NOMO-1 treated with dmso at 0.1 percent for 144 hours (cell line): ENCODE measurements around the gene NUTF2.
A peak's percentile ranks its signal among the peaks of the same experiment; 100 is the strongest.
"Not testable (repeated sequence)": the region's sequence is repeated elsewhere in the genome, so short reads cannot be mapped to it uniquely, and the experiment has no call there.

Experiments
- DNase-seq: peaks from one replicate; lab custom pipeline; 2025; ENCODE audit not compliant: unreplicated experiment; lab: John Stamatoyannopoulos, UW

The NUTF2 gene

DNA sequence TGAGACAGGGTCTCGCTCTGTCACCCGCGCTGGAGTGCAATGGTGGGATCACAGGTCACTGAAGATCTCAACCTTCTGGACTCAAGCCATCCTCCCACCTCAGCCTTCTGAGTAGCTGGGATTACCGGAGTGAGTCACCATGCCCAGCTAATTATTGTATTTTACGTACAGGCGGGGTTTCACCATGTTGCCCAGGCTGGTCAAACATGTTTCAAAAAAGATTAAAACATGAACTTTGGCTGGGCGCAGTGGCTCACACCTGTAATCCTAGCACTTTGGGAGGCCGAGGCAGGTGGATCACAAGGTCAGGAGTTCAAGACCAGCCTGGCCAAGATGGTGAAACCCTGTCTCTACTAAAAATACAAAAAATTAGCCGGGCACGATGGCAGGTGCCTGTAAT is 9.5 kb upstream of the NUTF2 start:
- not testable (repeated sequence) for DNase-seq

DNA sequence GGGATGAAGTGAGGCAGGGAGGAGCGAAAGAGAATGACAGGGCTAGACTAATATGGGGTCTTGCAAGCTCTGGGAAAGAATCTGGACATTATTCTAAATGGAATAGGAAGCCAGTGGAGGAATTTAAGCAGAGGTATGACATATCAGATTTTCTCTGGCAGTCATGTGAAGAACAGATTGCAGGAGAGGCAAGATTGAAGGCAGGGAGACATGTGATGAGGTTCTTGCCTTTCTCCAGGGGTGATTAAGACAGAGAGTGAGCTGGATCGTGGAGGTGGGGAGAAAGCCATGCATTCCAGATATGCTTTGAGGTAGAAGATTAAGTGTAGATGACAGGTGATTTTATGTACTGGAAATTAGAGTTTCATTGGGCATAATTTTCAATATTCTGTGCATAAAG is 8.9 kb upstream of the NUTF2 start:
- no peak for DNase-seq

DNA sequence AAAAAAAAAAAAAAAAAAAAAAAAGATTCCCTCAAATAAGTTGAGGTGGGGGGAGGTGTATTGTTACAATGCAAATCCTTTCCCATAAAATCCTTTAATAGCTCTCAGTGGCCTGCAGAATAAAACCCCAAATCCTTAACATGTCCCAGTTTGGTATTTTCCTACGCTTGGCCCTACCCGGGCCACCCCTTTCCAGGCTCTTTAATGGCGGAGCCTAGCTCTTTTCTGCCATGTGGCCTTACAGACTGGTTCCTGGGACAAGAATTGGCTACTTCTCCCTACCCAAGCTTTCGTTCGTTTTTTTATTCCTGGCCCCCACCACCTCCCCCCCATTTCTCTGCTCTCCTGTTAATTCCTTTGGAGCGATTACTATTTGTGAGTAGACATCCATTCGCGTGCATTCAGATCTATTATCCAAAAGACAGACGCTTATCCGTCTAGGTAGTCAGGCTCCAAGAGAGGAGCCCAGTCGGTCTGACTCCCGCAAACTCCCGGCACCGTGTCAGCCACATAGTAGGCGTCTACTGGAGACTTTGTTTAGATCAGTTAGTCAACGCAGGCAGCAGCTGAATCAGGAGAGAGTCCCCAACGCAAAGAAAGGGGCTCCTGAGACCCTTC is 5.4 kb upstream of the NUTF2 start:
- DNase-seq = no peak

DNA sequence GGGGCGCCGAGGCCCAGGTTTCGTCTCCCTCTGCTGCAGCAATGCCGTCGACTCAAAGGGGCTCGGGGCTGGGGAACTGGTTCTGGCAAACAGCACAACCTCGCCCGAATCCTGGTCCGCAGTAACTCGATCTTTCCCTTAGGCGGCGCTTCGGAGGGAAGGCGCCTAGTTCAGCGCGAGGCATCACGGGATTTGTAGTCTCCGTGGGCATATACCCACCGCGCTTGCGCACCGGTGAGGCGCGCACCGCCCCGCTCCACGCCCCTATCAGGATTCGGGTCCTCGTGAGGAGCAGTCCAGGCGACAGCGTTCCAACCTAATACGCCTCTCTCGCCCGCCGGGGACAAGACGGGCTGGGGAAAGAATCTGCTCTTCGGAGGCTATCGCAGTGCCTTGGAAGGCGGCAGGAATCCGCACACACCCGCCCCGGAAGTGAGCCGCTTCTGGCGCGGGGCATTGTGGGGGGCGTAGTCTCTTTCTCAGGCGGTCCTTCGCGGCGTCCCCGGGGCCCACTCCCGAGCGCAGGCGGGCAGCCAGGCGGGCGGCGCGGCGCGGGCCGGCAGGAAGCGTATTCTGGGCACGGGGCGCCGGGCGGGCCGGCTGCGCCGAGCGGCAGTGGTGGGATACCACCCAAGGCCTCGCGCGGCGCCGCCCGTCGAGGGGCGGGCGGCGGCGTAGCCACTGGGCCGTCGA is 4.8 kb upstream of the NUTF2 start, which contains the start of gene THAP11:
Gene THAP11, plus strand, starts transcription at position 505 of the 693 bp plus-strand sequence. CDS start 235 bp downstream, outside the sequence.
- DNase-seq = peak; percentile 96

DNA sequence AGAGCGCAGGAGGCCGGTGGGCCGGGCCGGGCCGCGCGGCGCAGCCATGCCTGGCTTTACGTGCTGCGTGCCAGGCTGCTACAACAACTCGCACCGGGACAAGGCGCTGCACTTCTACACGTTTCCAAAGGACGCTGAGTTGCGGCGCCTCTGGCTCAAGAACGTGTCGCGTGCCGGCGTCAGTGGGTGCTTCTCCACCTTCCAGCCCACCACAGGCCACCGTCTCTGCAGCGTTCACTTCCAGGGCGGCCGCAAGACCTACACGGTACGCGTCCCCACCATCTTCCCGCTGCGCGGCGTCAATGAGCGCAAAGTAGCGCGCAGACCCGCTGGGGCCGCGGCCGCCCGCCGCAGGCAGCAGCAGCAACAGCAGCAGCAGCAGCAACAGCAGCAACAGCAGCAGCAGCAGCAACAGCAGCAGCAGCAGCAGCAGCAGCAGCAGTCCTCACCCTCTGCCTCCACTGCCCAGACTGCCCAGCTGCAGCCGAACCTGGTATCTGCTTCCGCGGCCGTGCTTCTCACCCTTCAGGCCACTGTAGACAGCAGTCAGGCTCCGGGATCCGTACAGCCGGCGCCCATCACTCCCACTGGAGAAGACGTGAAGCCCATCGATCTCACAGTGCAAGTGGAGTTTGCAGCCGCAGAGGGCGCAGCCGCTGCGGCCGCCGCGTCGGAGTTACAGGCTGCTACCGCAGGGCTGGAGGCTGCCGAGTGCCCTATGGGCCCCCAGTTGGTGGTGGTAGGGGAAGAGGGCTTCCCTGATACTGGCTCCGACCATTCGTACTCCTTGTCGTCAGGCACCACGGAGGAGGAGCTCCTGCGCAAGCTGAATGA is 4.0 kb upstream of the NUTF2 start:
- DNase-seq = peak; percentile 65

DNA sequence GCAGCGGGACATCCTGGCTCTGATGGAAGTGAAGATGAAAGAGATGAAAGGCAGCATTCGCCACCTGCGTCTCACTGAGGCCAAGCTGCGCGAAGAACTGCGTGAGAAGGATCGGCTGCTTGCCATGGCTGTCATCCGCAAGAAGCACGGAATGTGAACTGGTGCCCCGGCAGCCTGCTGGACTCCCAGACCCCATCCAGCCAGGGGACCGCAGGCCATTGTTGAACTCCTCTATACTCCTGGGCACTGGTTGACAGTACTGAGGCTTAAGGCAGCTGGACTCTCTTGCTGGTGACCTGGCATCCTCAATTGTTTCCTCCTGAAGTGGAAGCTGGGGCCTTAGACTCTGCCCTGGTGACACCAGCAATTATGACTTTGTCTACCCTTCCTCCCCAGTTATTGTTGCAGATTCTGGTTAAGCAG is 3.4 kb upstream of the NUTF2 start:
- no peak for DNase-seq

DNA sequence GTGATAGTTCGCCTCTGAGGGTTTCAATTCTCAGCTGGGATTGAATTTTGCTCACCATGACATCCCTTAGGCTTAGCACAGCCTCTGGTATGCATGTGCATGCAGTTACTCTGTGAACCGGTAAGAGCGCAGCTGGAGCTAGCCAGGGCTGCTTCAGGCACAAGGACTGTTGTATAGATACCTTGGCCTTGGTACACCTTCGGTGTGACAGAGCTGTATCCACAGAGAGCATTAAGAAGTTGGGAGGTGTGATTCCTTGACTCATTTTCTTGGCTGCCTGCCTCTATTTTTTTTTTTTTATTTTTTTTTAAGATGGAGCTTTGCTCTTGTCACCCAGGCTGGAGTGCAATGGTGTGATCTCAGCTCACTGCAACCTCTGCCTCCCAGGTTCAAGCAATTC is 2.2 kb upstream of the NUTF2 start:
- DNase-seq = no peak

DNA sequence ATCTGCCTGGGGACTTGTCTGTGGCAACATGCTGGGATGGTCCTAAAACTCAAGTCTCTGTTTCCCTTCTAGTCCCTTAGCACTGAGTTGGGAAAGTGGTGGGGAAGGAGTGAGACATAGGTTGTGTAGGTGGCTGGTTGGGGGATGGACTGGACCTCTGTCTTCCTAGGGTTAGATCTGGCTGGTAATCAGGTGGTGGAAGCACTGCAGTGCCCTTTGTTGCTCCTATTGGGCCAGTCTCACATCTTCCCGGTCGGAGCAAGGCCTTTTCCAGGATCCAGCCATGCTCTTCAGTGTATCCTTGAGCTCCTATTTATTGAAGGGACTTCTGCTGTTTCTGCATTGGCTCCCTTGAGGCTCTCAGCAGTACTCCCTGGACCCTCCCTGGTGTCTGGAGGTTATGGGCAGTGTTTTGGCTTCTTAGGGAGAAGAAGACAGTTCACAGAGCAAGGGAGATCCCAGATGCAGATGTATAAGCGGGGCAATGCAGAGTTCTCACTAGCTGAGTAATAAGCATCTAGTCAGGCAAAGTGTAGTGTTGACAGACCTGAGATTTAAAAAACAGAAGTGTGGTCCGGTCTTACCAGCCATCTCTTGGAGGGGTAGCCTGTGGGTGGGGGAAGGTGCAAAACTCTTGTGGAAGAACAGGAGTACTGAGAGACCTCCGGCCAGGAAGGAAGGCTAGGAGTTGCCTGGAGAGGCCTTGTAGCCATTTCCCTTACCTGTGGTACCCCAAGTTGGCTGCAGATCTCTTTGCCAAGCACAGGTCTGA is 1.3 kb upstream of the NUTF2 start:
- no peak for DNase-seq

DNA sequence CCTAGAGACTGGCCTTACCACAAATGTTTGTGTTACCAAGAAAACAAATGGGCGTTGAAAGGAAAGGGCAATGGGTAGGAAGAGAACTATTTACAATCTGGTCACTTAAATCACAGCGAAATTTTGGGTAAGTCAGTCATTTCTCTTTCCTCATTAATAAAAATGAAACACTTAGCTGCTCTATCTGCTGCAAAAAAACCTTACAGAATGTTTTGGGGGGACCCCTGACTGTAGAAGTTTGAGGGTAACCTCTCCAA is 742 bp upstream of the NUTF2 start:
- no peak for DNase-seq

DNA sequence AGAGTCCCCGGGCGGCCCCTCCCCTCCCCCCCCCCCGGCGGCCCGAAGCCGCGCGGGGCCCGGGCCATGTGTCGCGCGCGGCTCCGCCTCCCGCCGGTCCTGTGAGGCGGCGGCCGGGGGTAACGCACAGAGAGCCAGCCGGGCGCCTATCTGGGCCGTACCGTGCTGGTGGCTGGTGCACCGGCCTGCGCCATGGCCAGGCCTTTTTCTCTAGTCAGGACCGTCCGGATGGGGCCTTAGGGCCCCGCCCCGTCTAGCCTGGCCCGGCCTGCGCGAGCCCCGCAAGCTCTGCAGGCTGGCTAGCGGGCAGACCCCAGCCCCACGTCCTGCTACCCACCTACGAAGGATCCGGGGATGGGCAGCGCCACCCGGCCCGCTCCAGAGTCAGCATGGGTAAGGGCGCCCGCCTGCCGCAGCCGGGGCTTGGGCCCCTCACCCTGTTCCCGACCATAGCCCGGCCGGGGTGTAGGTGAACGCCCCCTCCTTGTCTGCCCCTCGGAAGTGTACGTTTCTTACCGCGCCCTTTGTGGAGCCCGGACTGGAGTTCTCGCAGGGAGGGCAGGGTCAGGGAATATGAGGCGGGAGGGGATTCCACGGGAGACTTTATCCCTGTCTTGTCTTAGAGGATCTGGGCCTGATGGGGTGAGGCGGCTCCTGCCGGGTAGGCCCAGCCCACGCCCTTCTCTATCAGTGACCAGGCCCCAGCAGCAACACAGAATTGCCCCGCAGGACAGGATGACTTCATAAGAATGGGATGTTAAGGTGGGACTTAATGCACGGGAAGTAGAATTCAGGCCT is 530 bp downstream of the NUTF2 start, which contains the start of gene CENPT:
Gene CENPT, minus strand, starts transcription at position 630 of the 798 bp plus-strand sequence. CDS start 13,834 bp downstream, outside the sequence.
- peak; percentile 51 for DNase-seq

DNA sequence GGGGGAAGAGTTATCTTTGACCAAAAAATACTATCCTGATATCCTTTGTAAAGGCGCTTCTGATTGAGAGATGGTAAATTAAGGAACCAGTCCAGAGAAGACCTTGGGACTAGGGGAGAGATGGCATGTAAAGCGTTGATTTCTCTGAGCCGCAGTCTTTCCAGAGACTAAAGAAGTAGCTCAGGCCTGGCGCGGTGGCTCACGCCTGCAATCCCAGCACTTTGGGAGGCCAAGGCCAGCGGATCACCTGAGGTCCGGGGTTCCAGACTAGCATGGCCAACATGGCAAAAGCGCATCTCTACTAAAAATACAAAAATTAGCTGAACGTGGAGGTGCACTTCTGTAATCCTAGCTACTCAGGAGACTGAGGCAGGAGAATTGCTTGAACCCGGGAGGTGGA is 1.4 kb downstream of the NUTF2 start:
- DNase-seq = no peak

DNA sequence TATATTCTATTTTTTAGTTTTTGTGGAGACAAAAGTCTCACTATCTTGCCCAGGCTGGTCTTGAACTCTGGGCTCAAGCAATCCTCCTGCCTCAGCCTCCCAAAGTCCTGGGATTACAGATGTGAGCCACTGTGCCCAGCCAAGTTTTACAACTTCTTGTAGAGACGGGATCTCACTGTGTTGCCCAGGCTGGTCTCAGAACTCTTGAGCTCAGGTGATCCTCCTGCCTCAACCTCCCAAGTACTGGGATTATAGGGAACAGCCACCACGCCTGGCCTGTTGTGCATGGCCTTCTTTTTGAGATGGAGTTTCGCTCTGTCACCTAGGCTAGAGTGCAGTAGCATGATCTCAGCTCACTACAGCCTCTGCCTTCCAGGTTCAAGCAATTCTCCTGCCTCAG is 6.9 kb downstream of the NUTF2 start:
- no peak for DNase-seq

DNA sequence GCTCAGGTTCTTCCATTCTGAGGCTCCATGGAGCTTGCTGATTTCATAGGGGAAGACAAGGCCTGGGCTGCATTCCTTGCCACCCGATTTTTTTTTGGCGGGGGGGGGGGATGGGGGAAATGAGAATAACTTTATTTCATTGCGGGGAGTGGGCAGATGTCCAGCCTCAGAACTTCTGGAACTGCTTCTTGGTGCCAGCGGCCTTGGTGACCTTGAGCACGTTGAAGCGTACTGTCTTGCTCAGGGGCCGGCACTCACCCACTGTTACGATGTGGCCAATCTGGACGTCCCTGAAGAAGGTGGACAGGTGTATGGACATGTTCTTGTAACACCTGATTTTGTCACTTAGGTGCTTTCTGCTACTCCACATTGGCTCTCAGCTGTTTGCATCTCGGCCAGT is 9.1 kb downstream of the NUTF2 start:
- no peak for DNase-seq

DNA sequence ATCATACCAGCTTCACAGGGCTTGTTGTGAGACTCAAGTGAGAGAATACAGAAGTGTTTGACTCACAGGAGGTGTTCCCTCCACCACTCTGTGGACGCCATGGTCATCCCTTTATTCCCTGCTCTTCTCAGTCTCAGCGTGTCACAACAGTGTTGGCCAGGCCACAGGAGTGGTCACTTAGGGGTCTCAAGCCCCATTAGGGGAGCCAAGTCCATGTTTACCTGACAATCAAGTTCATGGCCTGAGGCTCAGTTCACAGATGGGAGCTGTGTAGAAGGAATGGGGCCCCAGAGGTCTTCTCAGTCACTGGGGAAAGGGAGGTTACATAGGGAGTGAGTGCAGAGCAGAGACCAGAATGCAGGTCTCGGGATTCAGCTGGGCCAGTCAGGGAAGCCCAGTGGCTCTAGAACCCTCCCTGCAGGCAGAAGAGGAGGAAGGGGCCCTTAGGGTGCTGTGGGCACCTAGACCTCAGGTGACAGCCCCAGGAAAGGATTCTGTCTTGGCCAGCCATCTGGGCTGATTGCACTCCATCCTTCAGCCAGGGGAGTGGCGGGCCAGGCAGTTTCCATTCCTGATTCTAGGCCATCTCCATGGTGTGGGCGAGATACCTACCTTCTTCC is 10.3 kb downstream of the NUTF2 start:
- DNase-seq = no peak

DNA sequence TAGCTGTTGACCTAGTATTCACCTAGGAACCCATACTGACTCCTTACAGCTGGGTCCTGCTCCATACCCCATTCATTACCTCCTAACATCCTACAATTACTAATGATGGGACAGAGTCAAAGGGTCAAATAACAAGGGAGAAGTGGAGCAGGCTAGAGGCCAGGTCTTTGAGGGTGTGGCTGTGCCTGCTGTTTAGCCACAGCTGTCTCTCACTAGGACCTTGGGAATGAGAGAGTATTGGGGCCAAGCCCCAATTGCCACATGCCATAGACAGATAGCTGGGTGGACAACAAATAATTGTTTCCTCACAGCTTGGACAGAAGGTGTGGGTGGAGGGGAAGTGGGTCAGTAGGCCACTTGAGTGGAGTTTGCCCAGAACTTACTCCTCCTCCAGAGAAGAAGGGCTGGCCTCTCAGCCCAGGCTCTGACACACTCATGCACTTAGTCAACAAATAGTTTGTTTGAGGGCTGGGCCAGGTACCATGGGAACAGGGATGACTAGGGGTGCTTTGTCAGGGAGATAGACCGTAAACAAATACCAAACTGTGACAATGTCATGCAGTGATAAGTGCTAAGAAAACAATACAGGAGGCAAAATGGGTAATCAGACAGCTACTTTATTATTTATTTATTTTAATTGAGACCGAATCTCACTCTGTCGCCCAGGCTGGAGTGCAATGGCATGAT is 11.0 kb downstream of the NUTF2 start:
- no peak for DNase-seq

DNA sequence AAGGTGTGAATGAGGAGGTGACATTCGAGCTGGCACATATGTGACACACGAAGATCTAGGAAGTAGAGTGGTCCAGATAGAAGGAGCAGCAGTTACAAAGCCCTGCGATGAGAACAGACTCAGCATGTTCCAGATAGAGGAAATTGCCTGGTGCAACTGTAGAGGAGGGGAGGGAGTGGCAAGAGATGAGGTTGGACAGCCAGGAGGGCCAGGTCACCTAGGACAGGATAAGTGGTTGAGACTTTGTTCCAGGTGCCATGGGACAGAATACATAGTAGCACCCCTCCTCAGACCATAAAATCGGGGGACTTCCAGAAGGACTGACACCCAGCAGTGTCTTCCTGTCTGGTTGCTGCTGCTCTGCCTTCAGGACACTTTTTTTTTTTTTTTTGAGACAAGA is 11.8 kb downstream of the NUTF2 start:
- DNase-seq = no peak

DNA sequence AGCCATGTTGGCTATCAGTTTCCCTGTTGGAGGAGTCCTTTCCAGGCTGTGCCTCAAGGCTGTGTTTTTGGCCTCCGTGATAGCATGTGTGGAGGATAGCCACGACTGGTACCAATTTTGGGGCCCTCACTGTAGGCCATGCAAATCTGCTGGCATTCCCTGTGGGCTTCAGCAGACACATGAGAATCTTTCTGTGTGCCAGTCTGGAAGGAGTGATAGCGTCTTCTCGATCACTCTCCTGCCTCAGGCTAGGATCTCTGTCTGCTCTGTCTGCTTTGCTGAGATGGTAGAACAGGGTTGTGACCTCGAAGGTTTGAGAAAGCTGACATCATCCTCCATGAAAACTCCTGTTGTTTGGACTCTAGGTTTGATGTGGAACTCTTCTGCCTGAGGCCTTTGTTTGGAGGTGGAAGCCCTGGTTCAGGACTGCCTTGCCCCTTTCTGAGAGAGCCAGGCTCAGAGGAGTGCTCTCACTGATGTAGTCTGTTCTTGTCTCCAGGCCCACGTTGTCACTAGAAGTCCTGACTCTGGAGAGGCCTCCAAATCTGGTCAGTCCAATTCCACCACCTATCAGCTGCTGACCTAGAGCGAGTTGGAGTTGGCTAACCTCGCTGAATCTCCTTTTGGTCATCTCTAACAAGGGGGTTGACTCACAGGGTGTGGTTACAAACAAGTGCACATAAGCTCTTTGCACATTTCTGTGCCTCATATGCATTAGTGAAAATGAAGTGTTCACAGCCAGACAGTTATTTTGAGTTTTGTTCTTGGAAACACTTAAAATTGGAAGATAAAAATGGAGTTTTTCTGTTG is 14.1 kb downstream of the NUTF2 start:
- DNase-seq = no peak

DNA sequence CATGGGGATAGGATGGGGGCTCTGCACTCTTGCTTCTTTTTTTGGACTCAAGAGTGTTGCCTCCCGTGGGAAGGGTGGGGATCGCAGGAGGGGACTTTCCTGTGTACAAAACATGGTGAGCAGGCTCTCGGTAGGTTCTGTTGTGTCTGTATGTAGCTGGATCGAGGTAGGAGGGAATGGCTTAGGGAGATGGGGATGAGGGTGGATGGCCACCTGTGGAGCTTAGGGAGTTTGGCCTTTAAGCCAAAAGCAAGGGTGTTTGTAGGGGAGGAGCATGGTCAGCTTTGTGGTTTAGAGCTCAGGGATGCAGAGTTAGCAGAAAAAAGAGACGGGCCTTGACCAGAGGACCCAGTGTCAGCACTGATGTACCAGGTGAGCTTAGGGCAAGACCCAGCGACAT is 15.1 kb downstream of the NUTF2 start:
- no peak for DNase-seq
